Stimulated activated CD4-positive, alpha-beta T cell treated with anti-CD3 and anti-CD28 coated beads, Interleukin-4, amount 100 ng/mL, for 1 hour (primary cell): ENCODE measurements around the gene CDK5RAP3.
"Not testable (repeated sequence)": the region's sequence is repeated elsewhere in the genome, so short reads cannot be mapped to it uniquely, and the experiment has no call there.

ENCODE experiments used
- DNase-seq: peaks from one replicate; pipeline ENCODE4 v3.0.0-alpha.2; 2020

CDK5RAP3 gene

GRCh38 chr17:48001197-48001596 lies 30.3 kb downstream of the CDK5RAP3 start:
- no peak for DNase-seq

- DNase-seq = not testable (repeated sequence)
Observed at GRCh38 chr17:48001657-48002056, 30.7 kb downstream of the CDK5RAP3 start.

- DNase-seq = no peak
Observed at GRCh38 chr17:48002266-48002915, 31.5 kb downstream of the CDK5RAP3 start.

- DNase-seq = no peak
Observed at GRCh38 chr17:48002916-48003416, 32.1 kb downstream of the CDK5RAP3 start.

- no peak for DNase-seq
Observed at GRCh38 chr17:48003417-48004151, 32.7 kb downstream of the CDK5RAP3 start.

GRCh38 chr17:48004983-48005382 lies 34.1 kb downstream of the CDK5RAP3 start:
- no peak for DNase-seq

GRCh38 chr17:48006936-48007709 lies 36.2 kb downstream of the CDK5RAP3 start:
- no peak for DNase-seq

GRCh38 chr17:48010193-48010592 lies 39.3 kb downstream of the CDK5RAP3 start:
- no peak for DNase-seq

GRCh38 chr17:48011405-48012150 lies 40.7 kb downstream of the CDK5RAP3 start:
- DNase-seq = peak; percentile 46

- peak; percentile 62 for DNase-seq
Observed at GRCh38 chr17:48012151-48012520, 41.2 kb downstream of the CDK5RAP3 start.

GRCh38 chr17:48012654-48013053 lies 41.7 kb downstream of the CDK5RAP3 start:
- no peak for DNase-seq

GRCh38 chr17:48013876-48014594 lies 43.1 kb downstream of the CDK5RAP3 start:
- DNase-seq = no peak

GRCh38 chr17:48014595-48015111 lies 43.7 kb downstream of the CDK5RAP3 start:
- DNase-seq = no peak

- DNase-seq = no peak
Observed at GRCh38 chr17:48016112-48016511, 45.2 kb downstream of the CDK5RAP3 start.

GRCh38 chr17:48017817-48018158 lies 46.9 kb downstream of the CDK5RAP3 start:
- DNase-seq = not testable (repeated sequence)

- DNase-seq = no peak
Observed at GRCh38 chr17:48021934-48022333, 51.0 kb downstream of the CDK5RAP3 start.

GRCh38 chr17:48022901-48023300 lies 52.0 kb downstream of the CDK5RAP3 start:
- DNase-seq = no peak

- peak; percentile 43 for DNase-seq
Observed at GRCh38 chr17:48023400-48024148, 52.7 kb downstream of the CDK5RAP3 start.

- peak; percentile 31 for DNase-seq
Observed at GRCh38 chr17:48024149-48025039, 53.5 kb downstream of the CDK5RAP3 start.
